Left forelimb (tissue), 1 donor: ENCODE measurements around the gene TRIM59.
"Not testable (repeated sequence)": the region's sequence is repeated elsewhere in the genome, so short reads cannot be mapped to it uniquely, and the experiment has no call there.

Experiments used
- DNase-seq: peaks from one replicate; pipeline ENCODE4 v3.0.0-alpha.2; 2018; ENCODE audit warnings: low spot score

Gene TRIM59

DNA sequence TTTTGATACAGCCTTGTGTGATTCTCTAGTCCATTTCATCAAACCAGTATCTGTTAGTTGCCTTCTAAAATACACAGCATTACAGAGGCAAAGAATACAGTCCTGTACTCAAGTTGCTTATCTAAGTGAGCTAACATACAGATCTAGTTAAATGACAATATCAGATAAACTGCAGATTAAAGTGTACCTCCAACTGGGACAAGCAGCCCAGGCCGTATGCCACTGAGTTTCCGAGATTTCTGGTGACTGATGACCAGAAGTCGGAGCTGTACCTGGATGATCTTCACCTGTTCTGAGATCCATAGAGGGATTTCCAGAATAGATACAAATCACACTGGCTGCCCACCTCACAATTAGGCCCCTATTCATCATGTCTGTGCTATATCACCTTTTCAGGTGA, 6.3 kb upstream of the TRIM59 start:
- DNase-seq, result no peak

DNA sequence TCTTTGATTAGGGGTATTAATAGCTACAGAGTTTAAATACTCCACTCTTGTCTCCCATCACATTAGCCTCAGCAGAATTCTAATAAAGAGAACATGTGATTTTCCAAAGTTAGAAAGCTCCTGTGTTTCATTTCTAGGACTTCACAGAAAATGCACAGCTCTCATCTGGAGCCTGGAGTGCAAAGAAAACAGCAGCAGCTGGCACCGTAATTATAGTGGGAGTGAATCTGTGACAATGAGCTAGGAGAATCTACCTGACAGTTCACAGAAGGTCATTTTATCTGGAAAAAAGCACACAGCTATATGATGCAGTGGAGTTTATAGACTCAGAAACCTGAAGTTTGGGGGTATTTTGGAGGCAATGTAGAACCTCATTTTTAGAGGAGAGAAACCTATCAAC, 5.4 kb upstream of the TRIM59 start:
- no peak for DNase-seq

DNA sequence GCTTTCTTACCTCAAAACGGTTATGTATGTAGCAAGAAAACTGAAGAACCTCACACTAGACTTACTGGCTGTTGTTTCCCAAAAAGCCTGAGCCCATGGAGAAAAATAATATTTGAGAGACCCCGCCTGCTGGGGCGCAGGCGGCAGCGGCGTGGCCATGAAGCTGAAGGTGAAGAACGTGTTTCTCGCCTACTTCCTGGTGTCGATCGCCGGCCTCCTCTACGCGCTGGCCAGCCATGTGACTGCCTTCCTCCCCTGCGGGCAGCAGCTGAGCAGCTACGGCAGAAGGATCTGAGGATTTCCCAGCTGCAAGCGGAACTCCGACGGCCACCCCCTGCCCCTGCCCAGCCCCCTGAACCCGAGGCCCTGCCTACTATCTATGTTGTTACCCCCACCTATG, 2.7 kb upstream of the TRIM59 start:
- DNase-seq, result not testable (repeated sequence)

DNA sequence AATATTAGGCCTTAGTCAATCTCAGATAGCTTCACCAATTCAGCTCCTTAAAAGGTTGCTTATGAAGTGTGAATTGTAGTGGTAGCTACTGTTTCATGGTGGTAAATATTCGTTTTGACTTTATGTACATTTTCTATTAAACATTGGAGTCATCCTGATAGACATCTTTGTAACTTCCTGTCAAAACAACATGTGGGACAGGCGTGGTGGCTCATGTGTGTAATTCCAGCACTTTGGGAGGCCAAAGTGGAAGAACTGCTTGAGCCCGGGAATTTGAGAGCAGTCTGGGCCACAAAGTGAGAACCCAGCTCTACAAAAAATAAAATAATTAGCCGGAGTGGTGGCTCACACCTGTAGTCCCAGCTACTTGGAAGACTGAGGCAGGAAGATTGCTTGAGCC, 2.0 kb upstream of the TRIM59 start:
- no peak for DNase-seq

DNA sequence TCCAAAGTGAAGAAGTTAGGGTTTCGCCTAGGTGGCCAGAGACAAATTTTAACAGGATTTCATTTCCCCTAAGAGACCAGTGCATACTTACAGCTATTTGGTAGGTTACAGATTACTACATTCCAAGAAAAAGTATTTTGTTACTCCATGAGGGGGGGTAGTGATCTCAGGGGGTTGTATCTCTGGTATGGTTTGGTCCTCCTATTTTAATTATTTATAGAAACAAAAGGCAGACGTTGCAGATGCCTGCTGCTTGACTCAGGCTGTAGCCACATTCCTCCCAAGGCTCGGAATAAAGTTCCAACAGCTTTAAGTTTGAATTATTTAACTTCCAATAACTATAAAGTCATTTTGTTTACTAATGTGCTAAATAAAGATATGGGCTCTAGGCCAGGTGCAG, 1.3 kb upstream of the TRIM59 start:
- DNase-seq, result no peak

DNA sequence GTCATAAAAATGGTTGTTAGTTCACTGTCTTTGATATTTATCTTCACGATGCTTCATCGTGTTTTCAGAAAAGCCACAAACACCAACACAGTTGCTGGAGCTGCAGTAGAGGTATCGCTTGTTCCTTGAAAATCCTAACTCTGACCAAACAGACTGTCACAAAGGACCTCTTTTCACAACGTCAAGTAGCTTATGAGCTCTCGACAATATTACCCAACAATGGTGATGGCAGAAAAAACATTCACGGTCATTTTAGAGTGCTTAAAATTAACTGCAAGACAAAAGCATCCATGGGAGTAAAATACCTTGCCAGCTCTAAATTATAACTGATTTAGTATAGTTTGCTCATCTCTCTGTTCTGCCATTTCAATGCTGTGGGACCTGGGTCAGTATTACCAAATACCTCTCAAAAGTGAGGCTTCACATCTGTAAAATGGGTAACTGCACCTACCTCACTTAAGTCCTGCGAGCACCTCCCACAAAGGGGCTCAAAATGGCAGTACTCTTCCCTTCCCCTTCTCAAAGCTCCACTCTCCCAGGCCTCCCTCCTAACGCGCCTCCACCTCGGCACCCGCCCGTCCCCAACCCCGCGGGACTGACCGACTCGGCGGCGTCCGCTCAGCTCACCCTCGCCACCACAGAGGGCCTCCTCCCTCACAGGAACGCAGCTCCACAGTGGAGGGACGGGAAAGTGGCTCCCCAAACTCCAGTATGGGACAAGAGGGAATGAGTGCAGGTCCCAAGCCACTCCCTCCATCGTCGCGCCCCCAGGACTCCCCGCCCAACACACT, 546 bp downstream of the TRIM59 start:
- DNase-seq, result no peak

DNA sequence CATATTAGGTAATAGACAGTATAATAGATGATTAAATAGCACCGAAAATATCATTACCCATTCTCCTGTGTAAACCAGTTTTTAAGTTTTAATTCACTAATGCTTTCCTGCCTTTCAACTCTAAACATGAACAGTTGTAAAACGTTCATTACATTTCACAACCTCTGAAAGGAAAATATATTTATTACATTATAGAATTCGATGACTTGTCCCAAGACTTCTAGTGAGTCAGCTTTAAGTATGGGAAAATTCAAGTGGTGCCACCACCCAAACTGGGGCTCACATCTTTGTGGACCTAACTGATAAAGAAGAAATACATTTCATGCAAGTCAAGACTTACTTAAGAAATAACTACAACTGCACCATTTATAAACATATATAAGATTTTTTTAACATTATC, 2.0 kb downstream of the TRIM59 start:
- DNase-seq, result no peak

DNA sequence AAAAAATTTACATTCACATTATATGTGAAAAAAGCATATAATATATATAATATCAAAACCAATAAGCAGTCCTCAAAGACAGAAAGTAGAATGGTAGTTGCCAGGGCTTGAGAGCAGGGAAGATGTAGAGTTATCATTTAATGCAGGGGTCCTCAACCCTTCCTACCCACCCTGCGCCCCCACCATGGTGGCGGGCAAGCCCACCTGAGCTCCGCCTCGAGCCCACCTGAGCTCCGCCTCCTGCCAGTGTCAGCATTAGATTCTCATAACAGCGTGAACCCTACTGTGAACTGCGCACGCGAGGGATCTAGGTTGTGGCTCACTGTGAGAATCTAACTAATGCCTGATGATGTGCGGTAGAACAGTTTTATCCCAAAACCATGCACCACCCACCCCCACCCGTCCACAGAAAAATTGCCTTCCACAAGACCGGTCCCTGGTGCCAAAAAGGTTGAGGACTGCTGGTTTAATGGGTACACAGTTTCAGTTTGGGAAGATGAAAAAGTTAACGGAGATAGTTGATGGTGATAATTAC, 3.0 kb downstream of the TRIM59 start:
- DNase-seq, result no peak

DNA sequence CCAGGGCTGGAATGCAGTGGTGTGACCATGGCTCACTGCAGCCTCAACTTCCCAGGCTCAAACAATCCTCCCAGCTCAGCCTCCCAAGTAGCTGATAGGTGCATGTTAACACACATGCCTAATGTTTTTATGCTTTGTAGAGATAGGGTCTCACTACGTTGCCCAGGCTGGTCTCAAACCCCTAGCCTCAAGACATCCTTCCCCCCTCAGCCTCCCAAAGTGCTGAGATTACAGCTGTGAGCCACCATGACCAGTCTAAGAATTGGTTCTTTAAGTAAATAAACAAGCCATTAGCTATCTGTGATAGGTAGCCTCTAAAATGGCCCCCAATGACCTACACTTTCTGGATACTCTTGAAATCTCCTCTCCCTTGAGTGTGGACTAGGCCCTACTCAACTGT, 3.7 kb downstream of the TRIM59 start:
- DNase-seq, result no peak

DNA sequence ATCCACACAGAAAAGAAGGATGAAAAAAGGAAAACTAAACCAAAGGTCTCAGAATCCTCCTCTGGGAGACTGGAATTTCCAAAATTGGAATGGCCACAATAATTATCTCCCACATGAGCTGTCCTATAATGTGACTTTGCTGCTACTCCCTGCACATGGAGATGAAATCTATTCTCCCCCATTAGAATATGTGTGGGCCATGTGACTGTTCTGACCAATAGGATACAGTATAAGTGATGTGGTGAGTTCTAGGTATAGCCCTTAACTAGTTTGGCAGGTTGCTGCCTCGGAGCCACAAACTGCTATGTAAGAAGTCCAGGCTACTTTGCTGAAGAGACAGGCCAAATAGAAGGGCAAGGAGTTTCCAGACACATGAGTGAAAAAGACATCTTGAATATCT, 5.2 kb downstream of the TRIM59 start:
- no peak for DNase-seq

DNA sequence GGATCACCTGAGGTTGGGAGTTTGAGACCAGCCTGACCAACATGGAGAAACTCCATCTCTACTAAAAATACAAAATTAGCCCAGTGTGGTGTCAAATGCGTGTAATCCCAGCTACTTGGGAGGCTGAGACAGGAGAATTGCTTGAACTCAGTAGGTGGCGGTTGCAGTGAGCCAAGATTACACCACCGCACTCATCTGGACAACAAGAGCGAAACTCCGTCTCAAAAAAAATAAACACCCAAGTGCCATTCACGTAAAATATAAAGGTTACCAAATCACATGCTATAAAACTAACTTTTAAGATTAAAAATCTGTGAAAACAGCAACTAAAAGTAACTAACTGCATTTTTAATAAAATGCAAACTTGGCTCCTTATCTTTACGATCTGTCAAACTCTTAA, 8.9 kb downstream of the TRIM59 start:
- no peak for DNase-seq

DNA sequence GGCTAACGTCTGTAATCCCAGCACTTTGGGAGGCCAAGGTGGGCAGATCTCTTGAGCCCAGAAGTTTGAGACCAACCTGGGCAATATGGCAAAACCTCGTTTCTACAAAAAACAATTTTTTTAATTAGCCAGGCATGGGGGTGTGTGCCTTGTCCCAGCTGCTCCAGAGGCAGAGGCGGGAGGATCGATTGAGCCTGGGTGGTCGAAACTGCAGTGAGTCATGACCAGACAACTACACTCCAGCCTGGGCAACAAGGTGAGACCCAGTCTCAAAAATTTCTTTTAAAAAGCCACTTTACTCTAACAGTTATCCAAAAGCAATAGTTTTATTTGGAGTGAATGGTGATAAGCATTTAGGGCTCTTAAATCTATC, 12.5 kb downstream of the TRIM59 start:
- DNase-seq, result no peak

DNA sequence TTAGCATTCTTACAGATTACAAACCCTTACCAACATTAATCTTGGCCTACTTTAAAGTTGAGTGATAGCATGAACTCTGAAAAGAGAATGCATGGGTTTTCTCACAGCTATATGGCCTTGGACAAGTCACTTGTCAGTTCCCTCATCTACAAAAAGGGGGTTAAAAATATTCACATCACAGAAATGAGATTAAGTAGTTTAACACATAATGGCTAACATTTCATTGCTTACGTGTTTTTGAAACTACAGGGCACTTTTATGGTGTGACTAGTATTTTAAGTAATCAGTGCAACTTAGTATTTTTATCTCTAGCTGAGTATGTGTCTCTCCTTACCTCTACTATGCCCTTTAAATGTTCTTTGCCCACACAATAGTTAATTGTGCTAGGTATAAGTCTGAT, 13.8 kb downstream of the TRIM59 start:
- no peak for DNase-seq

DNA sequence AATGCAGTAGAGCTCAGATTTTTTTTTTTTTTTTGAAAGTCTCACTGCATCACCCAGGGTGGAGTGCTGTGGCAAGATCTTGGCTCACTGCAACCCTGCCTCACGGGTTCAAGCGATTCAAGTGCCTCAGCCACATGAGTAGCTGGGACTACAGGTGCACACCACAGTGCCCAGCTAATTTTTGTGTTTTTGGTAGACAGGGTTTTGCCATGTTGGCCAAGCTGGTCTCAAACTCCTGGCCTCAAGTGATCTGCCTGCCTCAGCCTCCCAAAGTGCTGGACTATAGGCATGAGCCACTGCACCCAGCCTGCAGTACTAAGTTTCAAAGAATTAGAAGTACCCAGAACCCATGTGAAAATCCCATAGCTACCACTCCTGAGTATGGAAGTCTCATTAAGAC, 14.5 kb downstream of the TRIM59 start:
- no peak for DNase-seq

DNA sequence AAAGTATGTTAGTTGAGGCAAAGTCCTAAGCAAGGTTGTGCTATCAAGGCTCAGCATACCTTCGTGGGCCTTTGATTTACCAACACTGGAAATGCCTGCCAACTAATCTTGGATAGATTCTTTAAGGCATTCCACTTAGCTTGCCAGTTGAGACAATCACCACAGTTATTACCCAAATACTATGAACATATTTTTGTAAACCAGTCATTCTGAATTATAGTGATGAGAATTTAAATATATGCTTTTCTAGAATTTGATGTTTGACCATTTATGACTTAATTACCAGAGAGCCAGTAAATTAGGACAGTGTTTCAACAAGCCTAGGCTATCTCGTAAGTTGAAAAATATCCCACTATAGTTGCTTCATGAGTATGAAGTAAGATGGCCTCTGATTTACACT, 15.5 kb downstream of the TRIM59 start:
- DNase-seq, result no peak

DNA sequence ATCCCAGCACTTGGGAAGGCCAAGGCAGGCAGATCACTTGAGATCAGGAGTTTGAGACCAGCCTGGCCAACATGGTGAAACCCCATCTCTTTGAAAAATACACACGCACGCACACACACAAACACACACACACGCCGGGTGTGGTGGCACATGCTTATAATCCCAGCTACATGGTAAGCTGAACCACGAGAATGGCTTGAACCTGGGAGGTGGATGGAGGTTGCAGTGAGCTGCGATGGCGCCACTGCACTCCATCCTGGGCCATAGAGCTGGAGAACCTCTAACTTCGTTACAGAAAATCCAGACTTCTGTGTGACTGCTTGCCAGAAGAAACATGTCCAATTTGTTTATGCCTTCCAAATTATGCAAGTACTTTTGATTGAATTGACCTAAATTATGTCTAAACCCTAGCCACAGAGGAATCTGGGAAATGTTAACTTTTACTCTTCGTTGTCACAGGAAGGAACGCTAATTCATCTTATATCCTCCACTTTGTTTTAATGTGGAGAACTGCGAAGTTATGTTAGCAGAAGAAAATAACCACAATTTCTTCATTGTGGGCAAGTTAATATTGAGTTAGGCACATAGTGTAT, 21.7 kb downstream of the TRIM59 start:
- no peak for DNase-seq

DNA sequence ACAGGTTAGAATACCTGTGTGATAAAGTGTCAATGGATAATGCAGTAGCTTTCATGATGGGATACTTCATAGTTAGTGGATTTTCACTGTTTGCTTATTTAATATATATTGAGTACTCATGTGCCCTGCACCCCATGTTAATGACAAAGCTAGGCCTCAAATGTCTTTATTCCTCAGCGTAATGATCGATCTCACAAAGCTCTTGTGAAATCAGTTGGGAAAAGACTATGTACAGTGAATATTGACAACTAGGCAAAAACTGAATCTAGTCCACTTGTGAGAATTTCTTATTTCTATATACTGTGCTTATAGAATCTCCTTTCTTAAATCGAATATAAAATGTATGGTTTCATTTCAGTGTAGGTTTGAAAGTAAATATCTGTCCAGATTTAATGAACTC, 32.3 kb downstream of the TRIM59 start:
- DNase-seq, result no peak

DNA sequence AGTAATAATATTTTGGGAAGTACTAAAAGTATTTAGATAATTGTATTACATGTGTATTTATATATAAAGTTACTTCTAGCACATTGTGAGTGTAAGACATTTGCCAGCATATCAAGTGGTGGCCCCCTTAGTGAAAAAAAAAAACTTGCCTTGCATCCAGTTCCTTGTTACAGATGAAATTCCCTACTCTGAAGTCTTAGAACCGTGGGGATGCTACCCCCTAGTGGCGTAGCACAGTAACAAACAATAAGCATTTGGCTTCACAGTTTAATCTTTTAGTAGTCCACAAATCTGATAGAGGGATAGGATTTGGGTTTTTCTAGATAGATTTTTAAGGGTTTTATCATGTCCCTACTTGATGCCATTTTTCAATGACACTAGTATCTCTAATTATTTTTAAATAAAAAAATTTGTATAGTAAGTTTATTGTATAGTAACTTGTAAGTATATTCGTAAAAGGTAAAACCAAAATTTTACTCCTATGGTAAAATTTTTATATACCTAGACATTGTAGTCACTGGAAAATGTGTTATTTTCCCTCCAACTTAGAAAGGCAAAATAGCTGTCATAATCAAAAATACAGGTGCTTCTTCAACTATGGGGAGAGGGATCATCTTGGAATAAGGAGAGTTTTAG, 35.9 kb downstream of the TRIM59 start:
- DNase-seq, result peak; percentile 70

DNA sequence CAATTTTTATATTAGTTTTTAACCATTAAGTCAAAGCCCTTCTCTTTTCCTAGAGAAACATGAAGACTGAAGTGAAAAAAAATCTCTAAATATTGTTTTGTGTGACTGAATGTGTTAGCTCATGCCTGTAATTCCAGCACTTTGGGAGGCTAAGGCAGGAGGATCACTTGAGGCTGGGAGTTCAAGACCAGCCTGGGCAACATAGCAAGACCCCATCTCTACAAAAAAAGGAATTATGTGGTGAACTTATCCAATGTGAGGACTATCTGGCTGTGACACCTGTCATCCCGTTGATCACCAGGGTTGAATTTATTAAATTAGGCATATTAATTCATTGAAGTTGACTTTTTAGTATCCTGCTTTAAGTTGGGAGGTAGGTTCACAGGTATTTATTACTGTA, 37.1 kb downstream of the TRIM59 start:
- DNase-seq, result no peak

DNA sequence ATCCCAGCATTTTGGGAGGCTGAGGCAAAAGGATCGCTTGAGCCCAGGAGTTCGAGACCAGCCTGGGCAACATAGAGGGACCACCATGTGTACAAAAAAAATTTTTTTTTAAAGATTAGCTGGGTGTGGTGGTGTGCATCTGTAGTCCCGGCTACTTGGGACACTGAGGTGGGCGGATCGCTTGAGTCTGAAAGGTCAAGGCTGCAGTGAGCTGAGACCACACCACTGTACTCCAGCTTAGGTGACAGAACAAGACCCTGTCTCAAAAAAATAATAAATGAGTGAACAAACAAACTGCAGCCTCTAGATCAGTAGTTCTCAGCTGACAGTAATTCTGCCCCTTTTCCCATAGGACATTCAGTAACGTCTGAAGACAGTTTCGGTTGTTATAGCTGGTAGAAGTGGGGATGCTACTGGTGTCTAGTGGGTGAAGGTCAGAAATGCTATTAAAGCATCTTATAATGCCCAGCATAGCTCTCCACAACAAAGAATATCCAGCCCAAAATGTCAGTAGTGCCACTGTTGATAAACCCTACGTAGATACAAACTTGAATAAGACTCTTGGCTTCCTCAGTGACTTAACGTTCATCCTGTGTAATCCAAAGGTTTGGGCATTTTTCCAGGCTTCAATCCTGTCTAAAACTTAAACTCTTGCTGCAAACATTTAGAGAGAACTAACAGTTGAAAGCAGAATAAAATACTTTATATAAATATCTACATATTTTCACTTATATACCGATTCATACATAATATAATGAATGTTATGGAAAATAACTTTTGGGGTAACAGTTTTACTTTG, 39.6 kb downstream of the TRIM59 start:
- DNase-seq, result no peak

DNA sequence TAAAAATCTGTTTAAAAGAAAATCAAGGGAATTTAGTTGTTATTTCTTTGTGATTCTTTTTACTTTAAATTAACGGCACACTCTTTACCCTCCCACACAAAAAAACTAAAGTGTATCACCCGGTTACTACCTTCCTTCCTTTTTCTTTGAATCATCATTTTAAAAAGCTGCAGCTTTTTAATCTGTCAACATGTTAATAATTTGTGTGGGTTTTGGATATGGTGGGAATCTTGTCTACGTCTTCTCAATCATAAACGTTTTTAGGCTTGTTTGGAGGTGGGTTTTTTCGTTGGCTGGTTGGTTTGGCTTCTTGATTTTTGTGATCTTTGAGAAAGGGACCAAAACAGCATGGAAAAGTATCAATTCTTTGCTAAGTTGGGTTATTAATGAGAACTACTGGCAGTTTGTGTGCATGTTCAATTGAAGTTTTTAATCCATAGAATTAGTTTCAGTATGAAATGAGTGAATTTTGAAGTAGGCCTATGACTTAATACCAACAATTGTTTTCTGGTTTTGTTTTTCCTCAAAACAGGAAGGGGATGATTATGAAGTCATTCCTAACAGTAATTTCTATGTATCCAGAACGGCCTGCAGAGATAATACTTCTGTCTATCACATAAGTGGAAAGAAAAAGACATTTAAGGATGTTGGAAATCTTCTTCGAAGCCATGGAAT, 45.7 kb downstream of the TRIM59 start:
- DNase-seq, result no peak

DNA sequence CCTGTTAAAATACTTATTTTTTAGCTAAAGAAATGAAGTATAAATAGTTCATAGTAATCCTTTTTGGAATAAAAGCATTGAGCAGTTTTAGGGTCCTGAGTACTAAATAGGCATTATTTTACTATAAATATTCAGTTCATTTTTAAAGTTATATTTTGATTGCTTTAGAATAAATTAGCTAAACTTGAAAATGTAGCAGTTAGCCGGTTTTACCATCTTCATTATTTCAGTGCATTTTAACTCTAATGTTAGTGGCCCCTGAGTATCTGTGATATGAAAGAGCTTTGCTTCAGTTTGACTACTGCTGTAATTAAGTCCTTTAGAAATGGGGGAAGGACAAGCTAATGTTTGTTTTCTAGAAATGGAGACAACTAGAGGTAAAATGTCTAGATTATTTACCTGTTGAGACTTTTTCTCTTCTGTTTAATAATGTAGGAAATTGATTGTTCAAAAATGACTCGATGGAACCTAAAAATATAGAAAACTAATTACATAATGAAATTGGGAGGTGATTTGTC, 46.5 kb downstream of the TRIM59 start:
- DNase-seq, result no peak
